Measurements from ENCODE around the gene FAM83D. TPM values are rescaled to one million over a fixed set of nuclear protein-coding genes. Genes with fewer than 3 reads are reported as not detected.

The FAM83D gene
- total RNA-seq, 4 donors from 2014 or later: 93.9 to 311 (median 211) TPM

- Histone ChIP-seq H3K9me3 (no peaks in the 10 kb centered on the region), H3K4me1 (peaks cover 5 to 13% (median 12%) of the 10 kb centered on the region in 4 donors), H3K27me3 (peaks cover 0 to 45% (median 2%) of the 10 kb centered on the region in 4 donors), H3K36me3 (peaks cover 0 to 3% (median 0%) of the 10 kb centered on the region in 4 donors), H3K27ac (replicated peaks in 1 of 4) (no peak overlapping the region), H3K4me3 (no peak overlapping the region)
- TF ChIP-seq CTCF (IDR thresholded peaks at IDR 0.05) (no peak), POLR2A (IDR thresholded peaks at IDR 0.05; ENCODE audit: low read depth) (no peak), POLR2AphosphoS5 (IDR thresholded peaks at IDR 0.05) (no peak), EP300 (IDR thresholded peaks at IDR 0.05) (no peak)
- 83% methylated on average over 8 of the region's 9 CpGs for WGBS
- no peak for DNase-seq (ENCODE audit: extremely low spot score)
- intact Hi-C loops (cut with DNase I): no loop called here
Measured at GRCh38 chr20:38895098-38895949, 30.9 kb upstream of the FAM83D start.

- H3K27ac ChIP-seq (replicated peaks in 1 of 4): no peak overlapping the region
- intact Hi-C loops (cut with DNase I): no loop called here
Measured at GRCh38 chr20:38896009-38896594, 30.1 kb upstream of the FAM83D start.

GRCh38 chr20:38897267-38897666 is 28.9 kb upstream of the FAM83D start:
- DNase-seq (ENCODE audit: extremely low spot score): no peak
- H3K9me3 ChIP-seq: no peaks in the 10 kb centered on the region
- H3K27me3 ChIP-seq: peaks cover 0 to 35% (median 2%) of the 10 kb centered on the region in 4 donors
- intact Hi-C loops (cut with DNase I): no loop called here
- TF ChIP-seq POLR2A (IDR thresholded peaks at IDR 0.05; ENCODE audit: low read depth) (no peak), POLR2AphosphoS5 (IDR thresholded peaks at IDR 0.05) (no peak), CTCF (IDR thresholded peaks at IDR 0.05) (no peak), EP300 (IDR thresholded peaks at IDR 0.05) (no peak)
- no peak overlapping the region for H3K27ac ChIP-seq (replicated peaks in 1 of 4)
- WGBS: 89% methylated on average over 4 of the region's 4 CpGs
- peaks cover 0 to 5% (median 0%) of the 10 kb centered on the region in 4 donors for H3K36me3 ChIP-seq
- H3K4me1 ChIP-seq: peaks cover 5 to 13% (median 12%) of the 10 kb centered on the region in 4 donors
- H3K4me3 ChIP-seq: no peak overlapping the region

More at GRCh38 chr20:38896009-38896594, 30.1 kb upstream of the FAM83D start:
- no peaks in the 10 kb centered on the region for H3K9me3 ChIP-seq
- H3K27me3 ChIP-seq: peaks cover 0 to 38% (median 2%) of the 10 kb centered on the region in 4 donors
- TF ChIP-seq CTCF (IDR thresholded peaks at IDR 0.05) (no peak), POLR2A (IDR thresholded peaks at IDR 0.05; ENCODE audit: low read depth) (no peak), POLR2AphosphoS5 (IDR thresholded peaks at IDR 0.05) (no peak), EP300 (IDR thresholded peaks at IDR 0.05) (no peak)
- DNase-seq (ENCODE audit: extremely low spot score): no peak
- H3K4me3 ChIP-seq: no peak overlapping the region
- H3K36me3 ChIP-seq: peaks cover 0 to 3% (median 0%) of the 10 kb centered on the region in 4 donors
- H3K4me1 ChIP-seq: peaks cover 5 to 13% (median 12%) of the 10 kb centered on the region in 4 donors

GRCh38 chr20:38900606-38901005 is 25.6 kb upstream of the FAM83D start:
- Histone ChIP-seq H3K27ac (replicated peaks in 1 of 4) (no peak overlapping the region), H3K4me1 (no peaks in the 10 kb centered on the region), H3K27me3 (peaks cover 0 to 24% (median 0%) of the 10 kb centered on the region in 4 donors), H3K36me3 (peaks cover 0 to 30% (median 3%) of the 10 kb centered on the region in 4 donors), H3K9me3 (peaks cover 0 to 10% (median 9%) of the 10 kb centered on the region in 4 donors), H3K4me3 (no peak overlapping the region)
- DNase-seq (ENCODE audit: extremely low spot score): no peak
- WGBS: 88% methylated on average over 12 of the region's 13 CpGs
- intact Hi-C loops (cut with DNase I): no loop called here
- TF ChIP-seq POLR2AphosphoS5 (IDR thresholded peaks at IDR 0.05): no peak
- TF ChIP-seq POLR2A (IDR thresholded peaks at IDR 0.05; ENCODE audit: low read depth): no peak
- TF ChIP-seq EP300 (IDR thresholded peaks at IDR 0.05): no peak
- TF ChIP-seq CTCF (IDR thresholded peaks at IDR 0.05): no peak

Data from esophagus muscularis mucosa (tissue), 4 donors.